ENCODE results near the gene ST6GALNAC6. TPM values are rescaled to one million over a fixed set of nuclear protein-coding genes. Genes with fewer than 3 reads are reported as not detected.
A peak's percentile ranks its signal among the peaks of the same experiment; 100 is the strongest.

The ST6GALNAC6 gene
- total and polyA plus RNA-seq, 4 donors: 24.6 to 68.9 (median 63.4) TPM

GRCh38 chr9:127860260-127860659, 39.1 kb downstream of the ST6GALNAC6 start:
- 85% methylated on average over 8 of the region's 8 CpGs for WGBS (ENCODE audit: insufficient coverage)
- DNase-seq (ENCODE audit: low read depth in 4 of 6, low spot score in 6 of 6): no peak
- Histone ChIP-seq H3K36me3 (ENCODE audit: control insufficient read depth, insufficient read depth, low read length) (peaks cover 3% of the 10 kb centered on the region), H3K4me1 (ENCODE audit: control insufficient read depth, insufficient read depth, low read length) (peaks cover 38% of the 10 kb centered on the region), H3K9me3 (ENCODE audit: control insufficient read depth, insufficient read depth, low read length) (no peaks in the 10 kb centered on the region), H3K27me3 (ENCODE audit: control insufficient read depth, insufficient read depth, low read length) (no peaks in the 10 kb centered on the region), H3K27ac (ENCODE audit: low read depth, low read length) (no peak overlapping the region), H3K4me3 (ENCODE audit: low read depth, low read length) (no peak overlapping the region)

DNA sequence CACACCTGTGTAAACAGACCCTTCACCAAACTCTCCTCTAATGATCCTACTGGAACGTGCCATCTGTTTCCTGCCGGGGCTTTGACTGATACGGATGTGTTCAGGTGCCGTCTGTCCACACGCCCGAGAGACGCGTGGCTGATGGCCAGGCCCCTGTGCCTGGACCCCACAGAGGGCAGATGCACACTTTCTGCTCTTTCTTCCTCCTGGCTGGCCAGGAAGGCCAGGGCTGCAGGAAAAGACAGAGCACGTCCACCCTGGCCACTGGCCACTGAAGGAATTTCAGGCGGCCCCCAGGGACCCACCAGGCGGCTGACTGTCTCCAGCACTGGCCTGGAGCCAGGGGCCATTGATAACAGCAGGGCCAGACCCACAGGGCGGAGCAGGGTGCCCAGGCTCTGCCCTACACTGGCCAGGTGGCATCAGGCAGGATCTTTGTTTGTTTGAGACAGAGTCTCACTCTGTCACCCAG, 41.3 kb downstream of the ST6GALNAC6 start:
- H3K9me3 ChIP-seq (ENCODE audit: control insufficient read depth, insufficient read depth, low read length): no peaks in the 10 kb centered on the region
- H3K36me3 ChIP-seq (ENCODE audit: control insufficient read depth, insufficient read depth, low read length): no peaks in the 10 kb centered on the region
- peaks cover 54% of the 10 kb centered on the region for H3K4me1 ChIP-seq (ENCODE audit: control insufficient read depth, insufficient read depth, low read length)
- H3K27me3 ChIP-seq (ENCODE audit: control insufficient read depth, insufficient read depth, low read length): no peaks in the 10 kb centered on the region
- no peak for DNase-seq (ENCODE audit: low read depth in 4 of 6, low spot score in 6 of 6)
- H3K4me3 ChIP-seq (ENCODE audit: low read depth, low read length): no peak overlapping the region
- 49% methylated on average over 12 of the region's 12 CpGs for WGBS (ENCODE audit: insufficient coverage)
- no peak overlapping the region for H3K27ac ChIP-seq (ENCODE audit: low read depth, low read length)

DNA sequence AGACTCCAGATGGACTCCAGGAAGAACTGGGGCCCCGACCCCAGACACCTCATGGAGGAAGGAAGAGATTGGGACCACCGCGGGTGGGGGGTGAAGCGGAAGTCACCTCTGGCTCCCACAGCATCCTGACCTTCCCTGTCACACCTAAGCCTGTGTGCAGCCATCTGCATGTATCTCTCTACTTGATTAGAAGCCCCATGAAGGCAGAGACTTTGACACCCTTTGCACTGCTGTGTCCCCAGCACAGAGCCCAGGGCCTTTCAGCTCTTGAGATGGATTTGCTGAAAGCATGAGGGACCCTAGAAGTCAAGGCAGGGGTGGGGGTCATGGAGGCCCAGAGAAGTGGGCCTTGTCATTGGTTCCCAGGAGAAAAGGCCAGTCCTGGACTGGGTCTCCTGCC, 42.1 kb downstream of the ST6GALNAC6 start:
- no peak overlapping the region for H3K27ac ChIP-seq (ENCODE audit: low read depth, low read length)
- WGBS (ENCODE audit: insufficient coverage): 60% methylated on average over 1 of the region's 4 CpGs

DNA sequence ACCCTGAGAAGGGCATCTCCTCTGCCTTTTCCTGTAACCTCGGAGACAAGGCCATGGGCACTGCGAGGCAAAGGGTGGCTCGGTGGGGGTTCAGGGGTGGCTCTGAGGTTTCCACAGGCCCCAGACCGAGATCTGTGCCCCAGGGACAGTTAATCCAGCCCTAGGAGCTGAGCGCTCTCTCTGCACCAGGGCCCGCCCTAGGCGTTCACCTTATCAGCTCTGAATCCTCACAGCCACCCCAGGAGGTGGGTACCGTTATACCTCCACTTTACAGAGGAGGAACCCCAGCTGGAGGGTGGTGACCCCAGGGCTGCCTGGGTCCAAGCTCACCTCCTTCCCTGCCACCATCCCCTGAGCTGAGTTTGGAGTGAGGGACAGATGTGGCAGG, 42.7 kb downstream of the ST6GALNAC6 start:
- Histone ChIP-seq H3K9me3 (ENCODE audit: control insufficient read depth, insufficient read depth, low read length) (no peaks in the 10 kb centered on the region), H3K27me3 (ENCODE audit: control insufficient read depth, insufficient read depth, low read length) (no peaks in the 10 kb centered on the region), H3K36me3 (ENCODE audit: control insufficient read depth, insufficient read depth, low read length) (no peaks in the 10 kb centered on the region), H3K27ac (ENCODE audit: low read depth, low read length) (no peak overlapping the region), H3K4me1 (ENCODE audit: control insufficient read depth, insufficient read depth, low read length) (peaks cover 41% of the 10 kb centered on the region), H3K4me3 (ENCODE audit: low read depth, low read length) (no peak overlapping the region)
- DNase-seq (ENCODE audit: low read depth in 4 of 6, low spot score in 6 of 6): no peak
- 95% methylated on average over 5 of the region's 8 CpGs for WGBS (ENCODE audit: insufficient coverage)

More for the DNA sequence above, 42.1 kb downstream of the ST6GALNAC6 start:
- Histone ChIP-seq H3K36me3 (ENCODE audit: control insufficient read depth, insufficient read depth, low read length) (no peaks in the 10 kb centered on the region), H3K27me3 (ENCODE audit: control insufficient read depth, insufficient read depth, low read length) (no peaks in the 10 kb centered on the region), H3K4me3 (ENCODE audit: low read depth, low read length) (no peak overlapping the region), H3K9me3 (ENCODE audit: control insufficient read depth, insufficient read depth, low read length) (no peaks in the 10 kb centered on the region), H3K4me1 (ENCODE audit: control insufficient read depth, insufficient read depth, low read length) (peaks cover 47% of the 10 kb centered on the region)
- DNase-seq (ENCODE audit: low read depth in 4 of 6, low spot score in 6 of 6): no peak

- Histone ChIP-seq H3K36me3 (ENCODE audit: control insufficient read depth, insufficient read depth, low read length) (no peaks in the 10 kb centered on the region), H3K4me3 (ENCODE audit: low read depth, low read length) (no peak overlapping the region), H3K27me3 (ENCODE audit: control insufficient read depth, insufficient read depth, low read length) (no peaks in the 10 kb centered on the region), H3K27ac (ENCODE audit: low read depth, low read length) (no peak overlapping the region), H3K4me1 (ENCODE audit: control insufficient read depth, insufficient read depth, low read length) (peaks cover 37% of the 10 kb centered on the region), H3K9me3 (ENCODE audit: control insufficient read depth, insufficient read depth, low read length) (no peaks in the 10 kb centered on the region)
- WGBS (ENCODE audit: insufficient coverage): 64% methylated on average over 11 of the region's 11 CpGs
- DNase-seq (ENCODE audit: low read depth in 4 of 6, low spot score in 6 of 6): no peak
These were observed 43.2 kb downstream of the ST6GALNAC6 start for GRCh38 chr9:127856094-127856728.

- Histone ChIP-seq H3K27ac (ENCODE audit: low read depth, low read length) (no peak overlapping the region), H3K4me1 (ENCODE audit: control insufficient read depth, insufficient read depth, low read length) (peaks cover 37% of the 10 kb centered on the region), H3K4me3 (ENCODE audit: low read depth, low read length) (no peak overlapping the region), H3K27me3 (ENCODE audit: control insufficient read depth, insufficient read depth, low read length) (no peaks in the 10 kb centered on the region), H3K36me3 (ENCODE audit: control insufficient read depth, insufficient read depth, low read length) (no peaks in the 10 kb centered on the region), H3K9me3 (ENCODE audit: control insufficient read depth, insufficient read depth, low read length) (no peaks in the 10 kb centered on the region)
- no peak for DNase-seq (ENCODE audit: low read depth in 4 of 6, low spot score in 6 of 6)
- WGBS (ENCODE audit: insufficient coverage): 97% methylated on average over 4 of the region's 5 CpGs
These were observed 43.9 kb downstream of the ST6GALNAC6 start for GRCh38 chr9:127855522-127855921.

- DNase-seq (ENCODE audit: low read depth in 4 of 6, low spot score in 6 of 6): no peak
- H3K4me3 ChIP-seq (ENCODE audit: low read depth, low read length): no peak overlapping the region
- H3K27ac ChIP-seq (ENCODE audit: low read depth, low read length): peak overlapping the region; percentile 25
- no peaks in the 10 kb centered on the region for H3K36me3 ChIP-seq (ENCODE audit: control insufficient read depth, insufficient read depth, low read length)
- no peaks in the 10 kb centered on the region for H3K9me3 ChIP-seq (ENCODE audit: control insufficient read depth, insufficient read depth, low read length)
- no peaks in the 10 kb centered on the region for H3K27me3 ChIP-seq (ENCODE audit: control insufficient read depth, insufficient read depth, low read length)
- WGBS (ENCODE audit: insufficient coverage): 90% methylated on average over 10 of the region's 11 CpGs
- H3K4me1 ChIP-seq (ENCODE audit: control insufficient read depth, insufficient read depth, low read length): peaks cover 37% of the 10 kb centered on the region
These were observed 44.4 kb downstream of the ST6GALNAC6 start for GRCh38 chr9:127854960-127855359.

DNA sequence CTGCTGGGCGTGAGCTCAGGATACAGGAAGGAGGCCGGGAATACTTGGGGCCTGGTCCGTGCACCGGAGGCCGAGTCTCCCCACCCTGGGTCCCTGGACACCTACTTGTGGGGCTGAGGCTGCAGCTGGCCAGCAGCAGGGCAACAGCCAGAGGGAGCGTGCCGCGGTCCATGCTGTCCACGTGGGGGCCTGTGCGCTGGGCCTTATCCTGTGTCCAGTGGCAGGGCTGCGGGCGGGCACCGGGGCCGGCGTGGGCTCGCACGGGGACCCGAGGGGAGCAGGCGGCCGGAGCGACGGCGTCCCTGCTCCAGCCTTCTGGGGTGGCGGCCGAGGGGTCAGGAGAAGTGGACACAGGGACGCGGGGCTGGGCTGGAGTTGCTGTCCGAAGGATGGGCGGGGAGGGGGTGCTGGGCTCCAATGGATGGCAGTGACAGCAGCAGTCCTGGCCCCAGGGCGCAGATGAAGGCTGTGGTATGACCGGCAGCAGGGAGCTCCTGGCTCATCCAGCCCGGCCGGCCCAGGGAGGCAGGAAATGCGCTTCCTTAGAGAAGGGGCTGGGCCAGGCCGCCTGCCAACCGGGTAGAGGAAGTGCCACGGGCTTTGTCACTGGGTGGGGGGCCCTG, 45.1 kb downstream of the ST6GALNAC6 start, which contains the start of gene ENG:
Gene ENG, minus strand, starts transcription at position 475 of the 623 bp plus-strand sequence. Its CDS starts 303 bp downstream, at position 172.
- Histone ChIP-seq H3K9me3 (ENCODE audit: control insufficient read depth, insufficient read depth, low read length) (no peaks in the 10 kb centered on the region), H3K36me3 (ENCODE audit: control insufficient read depth, insufficient read depth, low read length) (no peaks in the 10 kb centered on the region), H3K4me1 (ENCODE audit: control insufficient read depth, insufficient read depth, low read length) (peaks cover 37% of the 10 kb centered on the region), H3K4me3 (ENCODE audit: low read depth, low read length) (peak within 1 kb of the TSS; percentile 42), H3K27ac (ENCODE audit: low read depth, low read length) (peak within 1 kb of the TSS; percentile 47), H3K27me3 (ENCODE audit: control insufficient read depth, insufficient read depth, low read length) (no peaks in the 10 kb centered on the region)
- WGBS (ENCODE audit: insufficient coverage): 59% methylated on average over 31 of the region's 37 CpGs
- peak in 1 of 6 donors; percentile 43 for DNase-seq (ENCODE audit: low read depth in 4 of 6, low spot score in 6 of 6)

DNA sequence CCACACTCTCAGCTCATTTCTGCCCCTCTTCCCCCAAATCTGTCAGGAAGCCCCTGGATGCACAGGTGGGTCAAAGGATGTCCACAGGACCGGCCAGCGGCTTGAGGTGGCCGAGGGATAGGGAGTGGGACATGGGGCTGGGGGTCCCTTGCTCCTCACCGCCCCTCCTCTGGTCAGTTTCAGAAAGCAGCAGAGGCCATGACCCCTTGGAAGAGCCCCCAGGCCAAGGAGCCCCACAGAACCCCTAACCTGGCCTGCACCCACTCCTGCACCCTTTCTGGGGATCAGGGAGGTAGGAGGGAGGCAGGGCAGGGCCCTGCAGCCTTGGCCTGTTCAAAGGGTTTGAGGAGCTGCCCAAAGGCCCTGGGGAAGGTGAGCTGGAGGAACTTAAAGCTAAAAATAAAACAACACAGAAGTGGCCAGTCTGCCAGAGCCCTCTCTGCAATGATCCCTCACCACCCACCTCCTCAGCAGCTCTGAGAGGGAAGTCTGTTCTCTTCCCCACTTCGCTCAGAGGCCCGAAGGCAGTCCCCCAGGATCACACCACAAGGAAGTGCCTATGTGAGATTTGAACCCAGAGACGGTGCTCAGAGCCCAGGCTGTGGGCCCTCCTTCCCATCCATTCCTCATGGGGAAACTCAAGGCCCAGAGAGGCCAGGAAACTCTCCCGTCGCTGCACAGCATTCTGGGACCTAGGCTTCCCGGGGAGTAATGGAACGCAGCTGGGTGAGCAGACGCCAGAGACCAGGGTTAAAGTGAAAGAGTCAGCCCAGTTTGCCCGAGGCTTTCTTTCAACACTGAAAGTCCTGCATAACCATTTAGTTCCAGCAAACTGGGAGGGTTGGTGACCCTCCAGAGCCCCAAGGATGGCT, 45.9 kb downstream of the ST6GALNAC6 start:
- WGBS (ENCODE audit: insufficient coverage): 65% methylated on average over 9 of the region's 13 CpGs
- H3K4me1 ChIP-seq (ENCODE audit: control insufficient read depth, insufficient read depth, low read length): peaks cover 34% of the 10 kb centered on the region
- peak overlapping the region; percentile 47 for H3K27ac ChIP-seq (ENCODE audit: low read depth, low read length)
- H3K4me3 ChIP-seq (ENCODE audit: low read depth, low read length): peak overlapping the region; percentile 42
- H3K9me3 ChIP-seq (ENCODE audit: control insufficient read depth, insufficient read depth, low read length): no peaks in the 10 kb centered on the region
- H3K27me3 ChIP-seq (ENCODE audit: control insufficient read depth, insufficient read depth, low read length): no peaks in the 10 kb centered on the region
- no peaks in the 10 kb centered on the region for H3K36me3 ChIP-seq (ENCODE audit: control insufficient read depth, insufficient read depth, low read length)
- no peak for DNase-seq (ENCODE audit: low read depth in 4 of 6, low spot score in 6 of 6)
